Muscle layer of colon (tissue), 2 donors: ENCODE results near the gene FRAS1.

Experiments
- H3K27ac ChIP-seq: one replicate; pipeline ENCODE4 v1.7.0; 2013; ENCODE audit warnings: low read depth, mild to moderate bottlenecking, low read length, moderate library complexity
- H3K27me3 ChIP-seq, 2 donors: one replicate each; pipeline ENCODE4 v1.7.0; 2013; ENCODE audit warnings: low read length in 2 of 2, mild to moderate bottlenecking in 2 of 2; ENCODE audit not compliant: insufficient read depth in 2 of 2, control insufficient read depth in 1 of 2
- H3K36me3 ChIP-seq: one replicate; pipeline ENCODE4 v1.7.0; 2013; ENCODE audit warnings: mild to moderate bottlenecking, low read length; ENCODE audit not compliant: insufficient read depth
- H3K4me1 ChIP-seq: one replicate; pipeline ENCODE4 v1.7.0; 2013; ENCODE audit warnings: mild to moderate bottlenecking, low read length; ENCODE audit not compliant: insufficient read depth
- H3K4me3 ChIP-seq, 2 donors: one replicate each; pipeline ENCODE4 v1.7.0; 2013; ENCODE audit warnings: low read length in 2 of 2, low read depth in 1 of 2, mild to moderate bottlenecking in 1 of 2, moderate library complexity in 1 of 2
- H3K9ac ChIP-seq: one replicate; pipeline ENCODE4 v1.7.0; 2013; ENCODE audit warnings: low read length
- H3K9me3 ChIP-seq: one replicate; pipeline ENCODE4 v1.7.0; 2013; ENCODE audit warnings: mild to moderate bottlenecking, low read length
- donor health status: abdominal sarcoma.
- donor health status: Adenocarcinoma of cecum.

The FRAS1 gene

GRCh38 chr4:78342125-78342524 is 285.0 kb downstream of the FRAS1 start:
- Histone ChIP-seq H3K9ac (no peak overlapping the region), H3K9me3 (no peaks in the 10 kb centered on the region), H3K27me3 (no peaks in the 10 kb centered on the region), H3K27ac (no peak overlapping the region), H3K4me3 (no peak overlapping the region), H3K4me1 (no peaks in the 10 kb centered on the region), H3K36me3 (no peaks in the 10 kb centered on the region)

GRCh38 chr4:78343682-78344081 is 286.6 kb downstream of the FRAS1 start:
- H3K27ac ChIP-seq, result no peak overlapping the region
- no peak overlapping the region for H3K9ac ChIP-seq
- no peaks in the 10 kb centered on the region for H3K27me3 ChIP-seq
- H3K36me3 ChIP-seq, result no peaks in the 10 kb centered on the region
- no peaks in the 10 kb centered on the region for H3K9me3 ChIP-seq
- no peak overlapping the region for H3K4me3 ChIP-seq
- H3K4me1 ChIP-seq, result no peaks in the 10 kb centered on the region

GRCh38 chr4:78345237-78345636 is 288.1 kb downstream of the FRAS1 start:
- H3K4me3 ChIP-seq, result no peak overlapping the region
- no peaks in the 10 kb centered on the region for H3K9me3 ChIP-seq
- no peaks in the 10 kb centered on the region for H3K27me3 ChIP-seq
- no peak overlapping the region for H3K27ac ChIP-seq
- H3K36me3 ChIP-seq, result no peaks in the 10 kb centered on the region
- no peaks in the 10 kb centered on the region for H3K4me1 ChIP-seq
- H3K9ac ChIP-seq, result no peak overlapping the region

GRCh38 chr4:78346222-78346621 is 289.1 kb downstream of the FRAS1 start:
- Histone ChIP-seq H3K27ac (no peak overlapping the region), H3K9me3 (no peaks in the 10 kb centered on the region), H3K36me3 (no peaks in the 10 kb centered on the region), H3K4me1 (no peaks in the 10 kb centered on the region), H3K4me3 (no peak overlapping the region), H3K27me3 (no peaks in the 10 kb centered on the region), H3K9ac (no peak overlapping the region)

- Histone ChIP-seq H3K36me3 (no peaks in the 10 kb centered on the region), H3K4me1 (no peaks in the 10 kb centered on the region), H3K4me3 (no peak overlapping the region), H3K27ac (no peak overlapping the region), H3K9ac (no peak overlapping the region), H3K27me3 (no peaks in the 10 kb centered on the region), H3K9me3 (no peaks in the 10 kb centered on the region)
Observed at GRCh38 chr4:78347527-78347926, 290.4 kb downstream of the FRAS1 start.

- Histone ChIP-seq H3K27me3 (no peaks in the 10 kb centered on the region), H3K9ac (no peak overlapping the region), H3K36me3 (no peaks in the 10 kb centered on the region), H3K4me1 (no peaks in the 10 kb centered on the region), H3K27ac (no peak overlapping the region), H3K4me3 (no peak overlapping the region), H3K9me3 (no peaks in the 10 kb centered on the region)
Observed at GRCh38 chr4:78353921-78354320, 296.8 kb downstream of the FRAS1 start.

- Histone ChIP-seq H3K4me3 (no peak overlapping the region), H3K27ac (no peak overlapping the region), H3K36me3 (no peaks in the 10 kb centered on the region), H3K9me3 (no peaks in the 10 kb centered on the region), H3K27me3 (no peaks in the 10 kb centered on the region), H3K4me1 (no peaks in the 10 kb centered on the region), H3K9ac (no peak overlapping the region)
Observed at GRCh38 chr4:78354782-78355181, 297.7 kb downstream of the FRAS1 start.

- Histone ChIP-seq H3K36me3 (no peaks in the 10 kb centered on the region), H3K9ac (no peak overlapping the region), H3K4me3 (no peak overlapping the region), H3K4me1 (no peaks in the 10 kb centered on the region), H3K27me3 (no peaks in the 10 kb centered on the region), H3K9me3 (no peaks in the 10 kb centered on the region), H3K27ac (no peak overlapping the region)
Observed at GRCh38 chr4:78355306-78355705, 298.2 kb downstream of the FRAS1 start.

- Histone ChIP-seq H3K27ac (no peak overlapping the region), H3K9ac (no peak overlapping the region), H3K27me3 (no peaks in the 10 kb centered on the region), H3K4me1 (no peaks in the 10 kb centered on the region), H3K36me3 (no peaks in the 10 kb centered on the region), H3K9me3 (no peaks in the 10 kb centered on the region), H3K4me3 (no peak overlapping the region)
Observed at GRCh38 chr4:78356251-78356786, 299.2 kb downstream of the FRAS1 start.

GRCh38 chr4:78357122-78357521 is 300.0 kb downstream of the FRAS1 start:
- no peak overlapping the region for H3K9ac ChIP-seq
- H3K4me1 ChIP-seq, result no peaks in the 10 kb centered on the region
- H3K9me3 ChIP-seq, result no peaks in the 10 kb centered on the region
- H3K36me3 ChIP-seq, result no peaks in the 10 kb centered on the region
- H3K27ac ChIP-seq, result no peak overlapping the region
- H3K4me3 ChIP-seq, result no peak overlapping the region
- H3K27me3 ChIP-seq, result no peaks in the 10 kb centered on the region

GRCh38 chr4:78360466-78360865 is 303.3 kb downstream of the FRAS1 start:
- H3K4me1 ChIP-seq, result no peaks in the 10 kb centered on the region
- no peaks in the 10 kb centered on the region for H3K9me3 ChIP-seq
- H3K4me3 ChIP-seq, result no peak overlapping the region
- no peak overlapping the region for H3K9ac ChIP-seq
- no peaks in the 10 kb centered on the region for H3K27me3 ChIP-seq
- no peak overlapping the region for H3K27ac ChIP-seq
- no peaks in the 10 kb centered on the region for H3K36me3 ChIP-seq

- no peaks in the 10 kb centered on the region for H3K9me3 ChIP-seq
- no peak overlapping the region for H3K9ac ChIP-seq
- H3K27ac ChIP-seq, result no peak overlapping the region
- no peak overlapping the region for H3K4me3 ChIP-seq
- H3K36me3 ChIP-seq, result no peaks in the 10 kb centered on the region
- no peaks in the 10 kb centered on the region for H3K4me1 ChIP-seq
- no peaks in the 10 kb centered on the region for H3K27me3 ChIP-seq
Observed at GRCh38 chr4:78361621-78362120, 304.5 kb downstream of the FRAS1 start.
